HepG2 (cell line): ENCODE measurements around the gene CFAP61. TPM values are rescaled to one million over a fixed set of nuclear protein-coding genes. Genes with fewer than 3 reads are reported as not detected.

ENCODE experiments used
- BATF2 ChIP-seq: sonication (generic); formaldehyde crosslinking; IDR thresholded peaks from 2 replicates; pipeline ENCODE4 v1.8.0; 2022; ENCODE audit warnings: mild to moderate bottlenecking, missing genetic modification reagents, moderate library complexity
- GABPB1 ChIP-seq: IDR thresholded peaks from 2 replicates; pipeline ENCODE4 v1.6.1; 2016; ENCODE audit warnings: mild to moderate bottlenecking, missing genetic modification reagents, moderate library complexity, missing compliant biosample characterization
- HOXA3 ChIP-seq: sonication (generic); formaldehyde crosslinking; IDR thresholded peaks from 2 replicates; pipeline ENCODE4 v1.5.0; 2020; ENCODE audit warnings: missing genetic modification reagents
- MXD1 ChIP-seq: sonication (generic); formaldehyde crosslinking; IDR thresholded peaks from 2 replicates; pipeline ENCODE4 v1.4.0; 2020; ENCODE audit warnings: mild to moderate bottlenecking, missing genetic modification reagents
- SOX13 ChIP-seq, 3 experiments: fragments of 450-650 bp in 1 of 3; sonication (generic) in 1 of 3; formaldehyde crosslinking in 1 of 3; IDR thresholded peaks in 2 of 3; conservative IDR thresholded peaks in 1 of 3; 2 replicates each; pipeline versions ENCODE4 v1.5.0 to v1.6.1; 2016 to 2020; ENCODE audit warnings: antibody characterized with exemption in 1 of 3, mild to moderate bottlenecking in 1 of 3, missing compliant biosample characterization in 1 of 3, missing genetic modification reagents in 1 of 3, moderate library complexity in 1 of 3
- SSRP1 ChIP-seq: IDR thresholded peaks from 2 replicates; pipeline ENCODE4 v1.6.1; 2016; ENCODE audit warnings: control low read depth
- UBTF ChIP-seq: sonication (generic); formaldehyde crosslinking; IDR thresholded peaks from 2 replicates; pipeline ENCODE4 v1.4.0; 2020; ENCODE audit warnings: mild to moderate bottlenecking, missing genetic modification reagents
- ZKSCAN8 ChIP-seq: IDR thresholded peaks from 2 replicates; pipeline ENCODE4 v1.6.1; 2016; ENCODE audit warnings: borderline replicate concordance, missing genetic modification reagents, missing compliant biosample characterization
- ZMAT3 ChIP-seq: sonication (generic); formaldehyde crosslinking; conservative IDR thresholded peaks from 2 replicates; pipeline ENCODE4 v1.7.0; 2021; ENCODE audit warnings: missing genetic modification reagents
- ZNF329 ChIP-seq: sonication (generic); formaldehyde crosslinking; IDR thresholded peaks from 2 replicates; pipeline ENCODE4 v1.9.0; 2021; ENCODE audit warnings: low read depth, mild to moderate bottlenecking, missing genetic modification reagents
- ZNF383 ChIP-seq: sonication (generic); formaldehyde crosslinking; IDR thresholded peaks from 2 replicates; pipeline ENCODE4 v1.4.0; 2020; ENCODE audit warnings: missing genetic modification reagents, mild to moderate bottlenecking, borderline replicate concordance
- ZNF629 ChIP-seq: sonication (generic); formaldehyde crosslinking; conservative IDR thresholded peaks from 2 replicates; pipeline ENCODE4 v1.5.0; 2020; ENCODE audit warnings: missing genetic modification reagents
- ZNF639 ChIP-seq: conservative IDR thresholded peaks from 2 replicates; pipeline ENCODE4 v1.6.1; 2018; ENCODE audit warnings: missing genetic modification reagents
- ZNF710 ChIP-seq: sonication (generic); formaldehyde crosslinking; IDR thresholded peaks from 2 replicates; pipeline ENCODE4 v1.5.0; 2020; ENCODE audit warnings: mild to moderate bottlenecking, missing genetic modification reagents, borderline replicate concordance
- ZNF776 ChIP-seq: sonication (generic); formaldehyde crosslinking; IDR thresholded peaks from 2 replicates; pipeline ENCODE4 v1.4.0; 2020; ENCODE audit warnings: mild to moderate bottlenecking, missing genetic modification reagents
- ZXDC ChIP-seq: sonication (generic); formaldehyde crosslinking; IDR thresholded peaks from 2 replicates; pipeline ENCODE4 v1.5.0; 2020; ENCODE audit warnings: mild to moderate bottlenecking, missing genetic modification reagents
- polyA plus RNA-seq, 8 experiments: library from polyadenylated mRNA; depleted of rRNA in 3 of 8; stranded (reverse) in 7 of 8; unstranded in 1 of 8; fragments of >200 nt; fragmentation: Illumina TruSeq in 4 of 8; extraction: Trizol in 4 of 8; gene quantifications; 2 replicates each; pipeline versions ENCODE4 v1.2.1 to v1.2.3, GENCODE V29; 2011 to 2016; ENCODE audit warnings: low read depth in 4 of 8, missing spikeins in 1 of 8, mixed read lengths in 1 of 8; ENCODE audit not compliant: insufficient read depth in 1 of 8
- total RNA-seq, 5 experiments: library from RNA; depleted of rRNA; stranded (reverse); fragments of >200 nt; fragmentation: Illumina TruSeq; extraction: Trizol; gene quantifications; 2 replicates each; pipeline ENCODE4 v1.2.3, GENCODE V29; 2016; ENCODE audit warnings: low read depth in 1 of 5

CFAP61 gene
- total and polyA plus RNA-seq, 2 of the 13 experiments (the other 11 are each of a cell fraction or from before 2014, with no cell fraction given) = 0.27 TPM; not detected in 1

- TF ChIP-seq BATF2 (peak; percentile 74; the same call in 1 of the 2 replicates), UBTF (CRISPR knock-in tag) (peak; percentile 97), SSRP1 (CRISPR knock-in tag) (no peak; the same call in 1 of the 2 replicates), ZNF629 (peak; percentile 69; the same call in 1 of the 2 replicates), SOX13 (IDR thresholded peaks at IDR 0.05) (no peak), SOX13 (CRISPR knock-in tag; conservative IDR thresholded peaks at IDR 0.05 in 1 of 2, IDR thresholded peaks at IDR 0.05 in 1 of 2) (peak; percentile 56 to 97; a peak in 3 of 4 replicates), GABPB1 (CRISPR knock-in tag) (peak; percentile 100), HOXA3 (peak; percentile 98), MXD1 (CRISPR knock-in tag) (peak; percentile 100), ZKSCAN8 (no peak), ZNF710 (peak; percentile 85; the same call in 1 of the 2 replicates), ZNF329 (no peak; the same call in 1 of the 2 replicates), ZXDC (CRISPR knock-in tag) (peak; percentile 66; the same call in 1 of the 2 replicates), ZMAT3 (CRISPR knock-in tag) (peak; percentile 90), ZNF776 (CRISPR knock-in tag) (peak; percentile 87), ZNF639 (CRISPR knock-in tag) (peak; percentile 93), ZNF383 (CRISPR knock-in tag) (no peak)
These were observed at the start of gene CFAP61, which contains the start of gene CRNKL1 (continued) for GRCh38 chr20:20052074-20052970.
